B cell (primary cell): ENCODE measurements around the gene HPCAL4.

Source experiments
- EZH2 ChIP-seq: IDR thresholded peaks from 2 replicates; pipeline ENCODE4 v1.6.1; 2012; ENCODE audit warnings: borderline replicate concordance, low read depth, mild to moderate bottlenecking, moderate library complexity, low read length; ENCODE audit not compliant: insufficient read depth, poor library complexity, severe bottlenecking
- TF ChIP-seq, protein P1 (sequence below): fragments of 200-600 bp; IDR thresholded peaks from one replicate; pipeline ENCODE4 v1.8.0; 2022; ENCODE audit warnings: antibody characterized with exemption, mild to moderate bottlenecking

DNA sequence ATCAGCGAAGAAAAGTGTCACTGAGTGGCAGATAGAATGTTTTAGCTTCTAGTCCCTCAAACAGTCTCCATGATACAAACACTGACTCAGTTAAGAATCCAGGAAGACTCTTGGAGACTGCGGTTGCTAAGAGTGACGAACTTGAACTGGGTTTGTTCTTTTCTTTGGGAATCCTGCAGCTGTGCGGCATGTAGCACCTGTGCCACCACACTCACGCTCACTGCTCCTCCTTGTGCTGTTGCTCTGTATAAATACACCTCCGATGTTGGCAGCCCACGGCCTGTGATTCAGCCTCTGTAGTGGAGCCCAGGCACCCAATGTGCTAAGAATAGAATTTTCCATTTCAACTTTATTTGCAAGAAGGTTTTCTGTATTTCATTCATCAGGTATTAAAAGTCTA is 41.9 kb upstream of the HPCAL4 start:
- no peak for TF ChIP-seq EZH2
- TF ChIP-seq, protein P1, sequence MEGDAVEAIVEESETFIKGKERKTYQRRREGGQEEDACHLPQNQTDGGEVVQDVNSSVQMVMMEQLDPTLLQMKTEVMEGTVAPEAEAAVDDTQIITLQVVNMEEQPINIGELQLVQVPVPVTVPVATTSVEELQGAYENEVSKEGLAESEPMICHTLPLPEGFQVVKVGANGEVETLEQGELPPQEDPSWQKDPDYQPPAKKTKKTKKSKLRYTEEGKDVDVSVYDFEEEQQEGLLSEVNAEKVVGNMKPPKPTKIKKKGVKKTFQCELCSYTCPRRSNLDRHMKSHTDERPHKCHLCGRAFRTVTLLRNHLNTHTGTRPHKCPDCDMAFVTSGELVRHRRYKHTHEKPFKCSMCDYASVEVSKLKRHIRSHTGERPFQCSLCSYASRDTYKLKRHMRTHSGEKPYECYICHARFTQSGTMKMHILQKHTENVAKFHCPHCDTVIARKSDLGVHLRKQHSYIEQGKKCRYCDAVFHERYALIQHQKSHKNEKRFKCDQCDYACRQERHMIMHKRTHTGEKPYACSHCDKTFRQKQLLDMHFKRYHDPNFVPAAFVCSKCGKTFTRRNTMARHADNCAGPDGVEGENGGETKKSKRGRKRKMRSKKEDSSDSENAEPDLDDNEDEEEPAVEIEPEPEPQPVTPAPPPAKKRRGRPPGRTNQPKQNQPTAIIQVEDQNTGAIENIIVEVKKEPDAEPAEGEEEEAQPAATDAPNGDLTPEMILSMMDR: no peak
